Activated T-helper 2 cell treated with anti-CD3 and anti-CD28 coated beads, Interferon-gamma antibody, Interleukin-2, Interleukin-4, amounts not matched to agents 10 μg/mL and 5 μg/mL and 100 μg/mL, durations not matched to agents 14 hours and 24 hours and 36 hours (primary cell): Measurements from ENCODE around the gene FBXO11. TPM values are rescaled to one million over a fixed set of nuclear protein-coding genes. Genes with fewer than 3 reads are reported as not detected.
A peak's percentile ranks its signal among the peaks of the same experiment; 100 is the strongest.
"Not testable (repeated sequence)": the region's sequence is repeated elsewhere in the genome, so short reads cannot be mapped to it uniquely, and the experiment has no call there.

Experiments
- DNase-seq: peaks from one replicate; pipeline ENCODE4 v3.0.0; 2021; ENCODE audit warnings: low spot score
- H3K27ac Mint-ChIP-seq: one replicate; pipeline ENCODE4 v1.8.0; 2021; ENCODE audit warnings: mixed read lengths
- H3K27me3 Mint-ChIP-seq: one replicate; pipeline ENCODE4 v1.8.0; 2021; ENCODE audit warnings: low read depth, mixed read lengths
- H3K36me3 Mint-ChIP-seq: one replicate; pipeline ENCODE4 v1.8.0; 2021; ENCODE audit warnings: low read depth, mixed read lengths
- H3K4me1 Mint-ChIP-seq: one replicate; pipeline ENCODE4 v1.8.0; 2021; ENCODE audit warnings: low read depth, mixed read lengths
- H3K4me3 Mint-ChIP-seq: one replicate; pipeline ENCODE4 v1.8.0; 2021; ENCODE audit warnings: low read depth, mild to moderate bottlenecking, moderate library complexity, mixed read lengths
- H3K9me3 Mint-ChIP-seq: one replicate; pipeline ENCODE4 v1.8.0; 2021; ENCODE audit warnings: mixed read lengths
- intact Hi-C: fragments of 100-400 bp; cut with micrococcal nuclease; formaldehyde crosslinking; loops from one replicate; pipeline ENCODE4 v1.15.1; 2023
- total RNA-seq: library from RNA; stranded (reverse); gene quantifications from 2 replicates; pipeline ENCODE4 v1.2.3, GENCODE V29; 2022

FBXO11 gene
- total RNA-seq, 1 donor from 2014 or later = 58.6 TPM

- Mint-ChIP-seq H3K27me3 (no peaks in the 10 kb centered on the region), H3K36me3 (peaks cover 10% of the 10 kb centered on the region), H3K27ac (peak overlapping the region; percentile 90), H3K4me3 (peak overlapping the region; percentile 80), H3K4me1 (peaks cover 38% of the 10 kb centered on the region), H3K9me3 (no peaks in the 10 kb centered on the region)
- peak; percentile 40 for DNase-seq
- intact Hi-C loops = loop anchor here (1.0 to 5.0 kb wide), 6 partner anchors 50 to 542 kb away; partner anchors contain the start of gene MSH2
Observed at GRCh38 chr2:47907039-47907781, 912 bp upstream of the FBXO11 start.

GRCh38 chr2:47905386-47906156 is 727 bp downstream of the FBXO11 start:
- Mint-ChIP-seq H3K27me3 (no peaks in the 10 kb centered on the region), H3K9me3 (no peaks in the 10 kb centered on the region), H3K4me3 (peak overlapping the region; percentile 80), H3K4me1 (peaks cover 44% of the 10 kb centered on the region), H3K27ac (peak overlapping the region; percentile 94), H3K36me3 (peaks cover 12% of the 10 kb centered on the region)
- DNase-seq = peak; percentile 61
- intact Hi-C loops = loop anchor here (1.0 to 5.0 kb wide), 7 partner anchors 48 to 543 kb away; partner anchors contain the start of genes MSH2 and MSH6

GRCh38 chr2:47903781-47904490 is 2.4 kb downstream of the FBXO11 start:
- intact Hi-C loops = no loop called here
- peaks cover 55% of the 10 kb centered on the region for H3K4me1 Mint-ChIP-seq
- no peak for DNase-seq
- H3K27me3 Mint-ChIP-seq = no peaks in the 10 kb centered on the region
- peak overlapping the region; percentile 98 for H3K27ac Mint-ChIP-seq
- H3K36me3 Mint-ChIP-seq = peaks cover 22% of the 10 kb centered on the region
- H3K9me3 Mint-ChIP-seq = no peaks in the 10 kb centered on the region
- peak overlapping the region; percentile 96 for H3K4me3 Mint-ChIP-seq

GRCh38 chr2:47901892-47902291 is 4.4 kb downstream of the FBXO11 start:
- H3K4me3 Mint-ChIP-seq, H3K27me3 Mint-ChIP-seq, H3K9me3 Mint-ChIP-seq, intact Hi-C loops, DNase-seq, H3K27ac Mint-ChIP-seq: not testable (repeated sequence)
- peaks cover 55% of the 10 kb centered on the region for H3K4me1 Mint-ChIP-seq
- peaks cover 38% of the 10 kb centered on the region for H3K36me3 Mint-ChIP-seq

GRCh38 chr2:47900857-47901256 is 5.4 kb downstream of the FBXO11 start:
- Mint-ChIP-seq H3K4me3 (no peak overlapping the region), H3K27me3 (no peaks in the 10 kb centered on the region), H3K27ac (no peak overlapping the region), H3K9me3 (no peaks in the 10 kb centered on the region), H3K4me1 (peaks cover 64% of the 10 kb centered on the region), H3K36me3 (peaks cover 47% of the 10 kb centered on the region)
- DNase-seq = no peak
- intact Hi-C loops = no loop called here

GRCh38 chr2:47899915-47900816 is 6.1 kb downstream of the FBXO11 start:
- Mint-ChIP-seq H3K27ac (peak overlapping the region; percentile 63), H3K4me3 (no peak overlapping the region)
- DNase-seq = no peak

GRCh38 chr2:47897883-47898731 is 8.2 kb downstream of the FBXO11 start:
- peak overlapping the region; percentile 42 for H3K4me3 Mint-ChIP-seq
- no peaks in the 10 kb centered on the region for H3K9me3 Mint-ChIP-seq
- peaks cover 37% of the 10 kb centered on the region for H3K36me3 Mint-ChIP-seq
- H3K4me1 Mint-ChIP-seq = peaks cover 66% of the 10 kb centered on the region
- intact Hi-C loops = no loop called here
- H3K27ac Mint-ChIP-seq = peak overlapping the region; percentile 75
- DNase-seq = no peak
- no peaks in the 10 kb centered on the region for H3K27me3 Mint-ChIP-seq

More at GRCh38 chr2:47899915-47900816, 6.1 kb downstream of the FBXO11 start:
- Mint-ChIP-seq H3K36me3 (peaks cover 47% of the 10 kb centered on the region), H3K4me1 (peaks cover 66% of the 10 kb centered on the region), H3K9me3 (no peaks in the 10 kb centered on the region), H3K27me3 (no peaks in the 10 kb centered on the region)
- intact Hi-C loops = no loop called here

- intact Hi-C loops, H3K9me3 Mint-ChIP-seq, H3K27me3 Mint-ChIP-seq, H3K4me3 Mint-ChIP-seq, DNase-seq: not testable (repeated sequence)
- Mint-ChIP-seq H3K4me1 (peaks cover 62% of the 10 kb centered on the region), H3K27ac (peak overlapping the region; percentile 75), H3K36me3 (peaks cover 41% of the 10 kb centered on the region)
Observed at GRCh38 chr2:47897191-47897882, 9.0 kb downstream of the FBXO11 start.

- peaks cover 63% of the 10 kb centered on the region for H3K4me1 Mint-ChIP-seq
- H3K27ac Mint-ChIP-seq = peak overlapping the region; percentile 35
- DNase-seq = no peak
- H3K36me3 Mint-ChIP-seq = peaks cover 46% of the 10 kb centered on the region
- no peaks in the 10 kb centered on the region for H3K9me3 Mint-ChIP-seq
- no peaks in the 10 kb centered on the region for H3K27me3 Mint-ChIP-seq
- intact Hi-C loops = no loop called here
- no peak overlapping the region for H3K4me3 Mint-ChIP-seq
Observed at GRCh38 chr2:47896450-47896968, 9.8 kb downstream of the FBXO11 start.

GRCh38 chr2:47893771-47894170 is 12.5 kb downstream of the FBXO11 start:
- DNase-seq = no peak
- Mint-ChIP-seq H3K4me3 (no peak overlapping the region), H3K27ac (no peak overlapping the region), H3K36me3 (peaks cover 47% of the 10 kb centered on the region), H3K9me3 (no peaks in the 10 kb centered on the region), H3K27me3 (no peaks in the 10 kb centered on the region), H3K4me1 (peaks cover 61% of the 10 kb centered on the region)
- intact Hi-C loops = no loop called here

- intact Hi-C loops = no loop called here
- H3K4me1 Mint-ChIP-seq = peaks cover 53% of the 10 kb centered on the region
- H3K27ac Mint-ChIP-seq = no peak overlapping the region
- H3K9me3 Mint-ChIP-seq = no peaks in the 10 kb centered on the region
- no peak overlapping the region for H3K4me3 Mint-ChIP-seq
- no peak for DNase-seq
- no peaks in the 10 kb centered on the region for H3K27me3 Mint-ChIP-seq
- H3K36me3 Mint-ChIP-seq = peaks cover 43% of the 10 kb centered on the region
Observed at GRCh38 chr2:47892338-47892730, 14.0 kb downstream of the FBXO11 start.
